ACHN (cell line): ENCODE results near the gene DSCAML1.
A peak's percentile ranks its signal among the peaks of the same experiment; 100 is the strongest.

ENCODE experiments used
- DNase-seq: peaks from one replicate; pipeline ENCODE4 v3.0.0-alpha.2; 2015
- in situ Hi-C: cut with HindIII; loops from 2 replicates; pipeline ENCODE4 v1.10.0; 2017; ENCODE audit warnings: low sequenced_read_pairs, low pct_ligation_motif_present, low pct_unique_long_range_greater_than_20kb

Gene DSCAML1

GRCh38 chr11:117453886-117454563, 343.0 kb downstream of the DSCAML1 start:
- in situ Hi-C loops = no loop called here
- DNase-seq = no peak

- no peak for DNase-seq
- in situ Hi-C loops = loop anchor here (25.0 kb wide), 1 partner anchor 363 kb away; the partner anchor contains the start of gene FXYD2
Measured at GRCh38 chr11:117449111-117449693, 347.8 kb downstream of the DSCAML1 start.

GRCh38 chr11:117444711-117445658, 352.0 kb downstream of the DSCAML1 start:
- no peak for DNase-seq
- in situ Hi-C loops = loop anchor here (25.0 kb wide), 1 partner anchor 367 kb away; the partner anchor contains the start of gene FXYD2

- no peak for DNase-seq
- in situ Hi-C loops = loop anchor here (25.0 kb wide), 1 partner anchor 368 kb away; the partner anchor contains the start of gene FXYD2
Measured at GRCh38 chr11:117444256-117444655, 352.8 kb downstream of the DSCAML1 start.

GRCh38 chr11:117443266-117444186, 353.5 kb downstream of the DSCAML1 start:
- DNase-seq = peak; percentile 34
- in situ Hi-C loops = loop anchor here (25.0 kb wide), 1 partner anchor 369 kb away; the partner anchor contains the start of gene FXYD2

- DNase-seq = no peak
- in situ Hi-C loops = loop anchor here (25.0 kb wide), 1 partner anchor 369 kb away; the partner anchor contains the start of gene FXYD2
Measured at GRCh38 chr11:117442869-117443239, 354.2 kb downstream of the DSCAML1 start.

- in situ Hi-C loops = loop anchor here (25.0 kb wide), 1 partner anchor 370 kb away; the partner anchor contains the start of gene FXYD2
- no peak for DNase-seq
Measured at GRCh38 chr11:117442049-117442868, 354.8 kb downstream of the DSCAML1 start.

- DNase-seq = no peak
- in situ Hi-C loops = loop anchor here (25.0 kb wide), 1 partner anchor 371 kb away; the partner anchor contains the start of gene FXYD2
Measured at GRCh38 chr11:117441146-117441975, 355.7 kb downstream of the DSCAML1 start.

GRCh38 chr11:117440258-117440657, 356.8 kb downstream of the DSCAML1 start:
- DNase-seq = no peak
- in situ Hi-C loops = loop anchor here (25.0 kb wide), 1 partner anchor 372 kb away; the partner anchor contains the start of gene FXYD2

- in situ Hi-C loops = loop anchor here (25.0 kb wide), 1 partner anchor 373 kb away; the partner anchor contains the start of gene FXYD2
- DNase-seq = no peak
Measured at GRCh38 chr11:117439256-117439655, 357.8 kb downstream of the DSCAML1 start.

- in situ Hi-C loops = loop anchor here (25.0 kb wide), 1 partner anchor 374 kb away; the partner anchor contains the start of gene FXYD2
- DNase-seq = no peak
Measured at GRCh38 chr11:117438371-117439000, 358.5 kb downstream of the DSCAML1 start.

GRCh38 chr11:117437791-117438130, 359.3 kb downstream of the DSCAML1 start:
- in situ Hi-C loops = loop anchor here (25.0 kb wide), 1 partner anchor 375 kb away; the partner anchor contains the start of gene FXYD2
- DNase-seq = no peak

GRCh38 chr11:117437041-117437790, 359.8 kb downstream of the DSCAML1 start:
- in situ Hi-C loops = loop anchor here (25.0 kb wide), 1 partner anchor 375 kb away; the partner anchor contains the start of gene FXYD2
- no peak for DNase-seq

GRCh38 chr11:117435326-117435725, 361.7 kb downstream of the DSCAML1 start:
- DNase-seq = no peak
- in situ Hi-C loops = loop anchor here (25.0 kb wide), 1 partner anchor 377 kb away; the partner anchor contains the start of gene FXYD2

- no peak for DNase-seq
- in situ Hi-C loops = loop anchor here (25.0 kb wide), 1 partner anchor 378 kb away; the partner anchor contains the start of gene FXYD2
Measured at GRCh38 chr11:117434481-117434880, 362.5 kb downstream of the DSCAML1 start.
